Glutamatergic neuron (in vitro differentiated cells): ENCODE results near the gene MAP7. TPM values are rescaled to one million over a fixed set of nuclear protein-coding genes. Genes with fewer than 3 reads are reported as not detected.

Source experiments
- DNase-seq: peaks from one replicate; pipeline ENCODE4 v3.0.0; 2022
- H3K27ac Mint-ChIP-seq: one replicate; pipeline ENCODE4 v1.8.0; 2020; ENCODE audit warnings: mild to moderate bottlenecking, mixed read lengths, inconsistent platforms; ENCODE audit not compliant: unreplicated experiment
- H3K27me3 Mint-ChIP-seq: one replicate; pipeline ENCODE4 v1.8.0; 2020; ENCODE audit warnings: mild to moderate bottlenecking, moderate library complexity, mixed read lengths, inconsistent platforms; ENCODE audit not compliant: unreplicated experiment
- H3K36me3 Mint-ChIP-seq: one replicate; pipeline ENCODE4 v1.8.0; 2020; ENCODE audit warnings: mild to moderate bottlenecking, mixed read lengths, inconsistent platforms; ENCODE audit not compliant: unreplicated experiment
- H3K4me1 Mint-ChIP-seq: one replicate; pipeline ENCODE4 v1.8.0; 2020; ENCODE audit warnings: mild to moderate bottlenecking, low read depth, mixed read lengths, inconsistent platforms; ENCODE audit not compliant: unreplicated experiment
- H3K4me3 Mint-ChIP-seq: one replicate; pipeline ENCODE4 v1.8.0; 2020; ENCODE audit warnings: mild to moderate bottlenecking, mixed read lengths, inconsistent platforms; ENCODE audit not compliant: unreplicated experiment
- H3K9me3 Mint-ChIP-seq: one replicate; pipeline ENCODE4 v1.8.0; 2020; ENCODE audit warnings: mild to moderate bottlenecking, moderate library complexity, mixed read lengths, inconsistent platforms; ENCODE audit not compliant: unreplicated experiment
- CTCF ChIP-seq: fragments of 200-600 bp; sonication (generic); IDR thresholded peaks from one replicate; pipeline ENCODE4 v1.5.0; 2021; ENCODE audit not compliant: partially characterized antibody, unreplicated experiment
- total RNA-seq: library from RNA; stranded (reverse); fragmentation: NEBNext Ultra II Directional; extraction: Animal tissue kit (Norgen Biotek cat#: 25700); gene quantifications from one replicate; pipeline ENCODE4 v1.2.1, GENCODE V29; 2021; ENCODE audit not compliant: unreplicated experiment

MAP7 gene
- total RNA-seq, 1 donor from 2014 or later: 2.2 TPM

GRCh38 chr6:136304410-136304809 lies 245.8 kb downstream of the MAP7 start:
- no peak for TF ChIP-seq CTCF
- H3K4me3 Mint-ChIP-seq: no peak overlapping the region
- H3K4me1 Mint-ChIP-seq: no peaks in the 10 kb centered on the region
- H3K9me3 Mint-ChIP-seq: peaks cover 6% of the 10 kb centered on the region
- H3K36me3 Mint-ChIP-seq: no peaks in the 10 kb centered on the region
- no peak overlapping the region for H3K27ac Mint-ChIP-seq
- no peak for DNase-seq
- H3K27me3 Mint-ChIP-seq: no peaks in the 10 kb centered on the region

- peaks cover 6% of the 10 kb centered on the region for H3K9me3 Mint-ChIP-seq
- H3K4me3 Mint-ChIP-seq: no peak overlapping the region
- H3K36me3 Mint-ChIP-seq: no peaks in the 10 kb centered on the region
- no peak overlapping the region for H3K27ac Mint-ChIP-seq
- no peak for TF ChIP-seq CTCF
- no peaks in the 10 kb centered on the region for H3K27me3 Mint-ChIP-seq
- H3K4me1 Mint-ChIP-seq: no peaks in the 10 kb centered on the region
- no peak for DNase-seq
Observed at GRCh38 chr6:136303516-136303915, 246.7 kb downstream of the MAP7 start.

- no peak for DNase-seq
- peaks cover 3% of the 10 kb centered on the region for H3K4me1 Mint-ChIP-seq
- H3K36me3 Mint-ChIP-seq: no peaks in the 10 kb centered on the region
- H3K27me3 Mint-ChIP-seq: peaks cover 7% of the 10 kb centered on the region
- H3K27ac Mint-ChIP-seq: no peak overlapping the region
- peaks cover 4% of the 10 kb centered on the region for H3K9me3 Mint-ChIP-seq
- H3K4me3 Mint-ChIP-seq: no peak overlapping the region
- TF ChIP-seq CTCF: no peak
Observed at GRCh38 chr6:136294621-136295020, 255.6 kb downstream of the MAP7 start.

Other genes with a start within 250 kb of the MAP7 start
- gene MAP3K5, start 242.1 kb upstream of the MAP7 start, total RNA-seq: 0.66 TPM